Activated effector memory CD4-positive, alpha-beta T cell treated with anti-CD3 and anti-CD28 coated beads, Interleukin-2, amount 50 U/mL, for 16 hours (primary cell): ENCODE measurements around the gene CFTR.
"Not testable (repeated sequence)": the region's sequence is repeated elsewhere in the genome, so short reads cannot be mapped to it uniquely, and the experiment has no call there.

ENCODE experiments used
- DNase-seq: peaks from one replicate; pipeline ENCODE4 v3.0.0-alpha.2; 2020

The CFTR gene

DNA sequence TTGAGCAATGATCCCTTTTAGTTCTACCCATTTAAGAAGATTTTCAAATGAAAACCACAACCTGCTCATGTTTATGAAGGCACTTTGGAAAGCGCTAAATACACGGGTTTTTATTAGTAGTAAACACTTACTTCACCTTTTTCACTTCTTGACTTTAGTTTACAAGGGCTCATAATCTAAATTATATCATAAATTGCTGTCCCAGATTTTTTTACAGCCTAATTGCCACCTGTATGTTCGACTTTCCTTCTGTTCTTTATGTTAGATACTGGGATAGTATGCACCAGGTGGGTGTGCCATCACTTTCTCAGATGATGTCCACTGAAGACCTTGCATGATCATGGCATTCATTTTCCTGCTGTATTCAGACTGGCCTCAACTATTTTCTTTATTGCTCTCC lies 22.5 kb downstream of the CFTR start:
- DNase-seq: no peak

DNA sequence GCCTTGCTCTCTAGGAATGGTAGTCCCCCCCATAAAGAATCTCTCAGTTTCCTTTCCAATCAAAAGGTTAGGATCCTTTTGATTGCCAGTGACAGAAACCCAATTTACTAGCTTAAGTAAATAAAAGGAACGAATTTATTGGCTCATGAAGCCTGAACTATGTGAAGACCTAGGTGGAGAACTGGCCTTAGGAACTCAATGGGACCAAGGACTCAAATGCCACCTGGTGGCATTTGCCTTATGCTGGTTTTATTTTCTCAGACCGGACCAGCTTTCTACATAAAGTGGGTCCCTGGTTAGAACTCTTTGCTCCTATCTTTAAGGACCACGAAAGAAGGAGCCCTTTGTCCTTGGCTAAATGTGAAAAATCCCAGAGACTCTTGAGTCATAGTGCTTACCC lies 25.4 kb downstream of the CFTR start:
- DNase-seq: no peak

DNA sequence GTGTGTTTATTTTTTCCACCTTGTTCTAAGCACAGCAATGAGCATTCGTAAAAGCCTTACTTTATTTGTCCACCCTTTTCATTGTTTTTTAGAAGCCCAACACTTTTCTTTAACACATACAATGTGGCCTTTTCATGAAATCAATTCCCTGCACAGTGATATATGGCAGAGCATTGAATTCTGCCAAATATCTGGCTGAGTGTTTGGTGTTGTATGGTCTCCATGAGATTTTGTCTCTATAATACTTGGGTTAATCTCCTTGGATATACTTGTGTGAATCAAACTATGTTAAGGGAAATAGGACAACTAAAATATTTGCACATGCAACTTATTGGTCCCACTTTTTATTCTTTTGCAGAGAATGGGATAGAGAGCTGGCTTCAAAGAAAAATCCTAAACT lies 28.9 kb downstream of the CFTR start:
- DNase-seq: no peak

- not testable (repeated sequence) for DNase-seq
Observed at GRCh38 chr7:117517194-117517593, 37.4 kb downstream of the CFTR start.

GRCh38 chr7:117530390-117530789 lies 50.6 kb downstream of the CFTR start:
- no peak for DNase-seq

- no peak for DNase-seq
Observed at GRCh38 chr7:117531595-117532244, 51.9 kb downstream of the CFTR start.

GRCh38 chr7:117538053-117538452 lies 58.2 kb downstream of the CFTR start:
- DNase-seq: no peak

- no peak for DNase-seq
Observed at GRCh38 chr7:117544061-117544460, 64.2 kb downstream of the CFTR start.

DNA sequence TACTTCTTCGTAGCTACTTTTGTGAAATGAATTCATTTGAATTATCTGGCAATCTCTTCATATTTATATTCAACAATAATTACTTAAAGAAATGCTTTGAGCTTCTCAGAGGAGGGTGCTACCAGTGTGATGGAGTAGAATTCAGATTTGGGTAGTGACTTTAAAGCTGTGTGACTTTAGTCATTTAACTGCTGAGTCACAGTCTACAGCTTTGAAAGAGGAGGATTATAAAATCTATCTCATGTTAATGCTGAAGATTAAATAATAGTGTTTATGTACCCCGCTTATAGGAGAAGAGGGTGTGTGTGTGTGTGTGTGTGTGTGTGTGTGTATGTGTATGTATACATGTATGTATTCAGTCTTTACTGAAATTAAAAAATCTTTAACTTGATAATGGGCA lies 68.2 kb downstream of the CFTR start:
- DNase-seq: no peak

GRCh38 chr7:117550625-117551024 lies 70.8 kb downstream of the CFTR start:
- no peak for DNase-seq

DNA sequence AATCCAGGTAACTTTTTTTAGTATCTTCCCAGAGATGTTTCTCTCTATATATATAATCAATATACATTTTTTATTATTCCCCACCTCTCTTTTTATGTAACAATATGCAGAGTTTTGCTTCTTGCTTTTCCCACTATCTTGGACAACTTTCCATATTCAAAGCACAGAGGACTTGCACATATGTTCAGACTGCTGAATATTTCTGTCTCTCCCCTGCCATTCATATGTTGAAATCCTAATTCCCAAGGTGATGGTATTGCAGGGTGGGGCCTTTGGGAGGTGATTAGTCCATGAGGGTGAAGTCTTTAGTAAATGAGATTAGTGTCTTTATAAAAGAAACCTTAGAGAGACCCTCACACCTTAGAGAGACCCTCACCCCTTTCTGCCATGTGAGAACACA lies 72.8 kb downstream of the CFTR start:
- no peak for DNase-seq

- DNase-seq: no peak
Observed at GRCh38 chr7:117555260-117555659, 75.4 kb downstream of the CFTR start.

GRCh38 chr7:117559391-117559790 lies 79.6 kb downstream of the CFTR start:
- no peak for DNase-seq

GRCh38 chr7:117560030-117560429 lies 80.2 kb downstream of the CFTR start:
- no peak for DNase-seq

- DNase-seq: no peak
Observed at GRCh38 chr7:117562759-117563158, 82.9 kb downstream of the CFTR start.

DNA sequence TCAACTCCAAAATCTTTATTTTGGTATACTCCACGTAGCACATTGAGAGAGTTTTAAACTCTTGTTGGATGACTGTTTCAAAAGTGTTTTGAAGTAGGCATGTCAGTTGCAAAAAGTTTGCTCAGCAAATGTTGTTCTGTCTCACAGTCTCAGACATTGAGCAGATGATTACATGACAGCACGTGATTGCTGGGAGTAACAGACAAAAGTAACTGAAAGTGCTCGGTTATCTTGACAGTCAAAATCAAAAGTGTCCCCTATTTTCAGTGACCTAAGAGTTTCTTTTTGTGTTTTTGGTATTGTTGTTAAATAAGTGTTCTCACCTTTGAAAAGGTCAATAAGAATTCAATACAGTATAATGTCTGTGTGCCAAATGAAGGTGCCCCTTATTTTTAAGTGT lies 84.3 kb downstream of the CFTR start:
- no peak for DNase-seq

DNA sequence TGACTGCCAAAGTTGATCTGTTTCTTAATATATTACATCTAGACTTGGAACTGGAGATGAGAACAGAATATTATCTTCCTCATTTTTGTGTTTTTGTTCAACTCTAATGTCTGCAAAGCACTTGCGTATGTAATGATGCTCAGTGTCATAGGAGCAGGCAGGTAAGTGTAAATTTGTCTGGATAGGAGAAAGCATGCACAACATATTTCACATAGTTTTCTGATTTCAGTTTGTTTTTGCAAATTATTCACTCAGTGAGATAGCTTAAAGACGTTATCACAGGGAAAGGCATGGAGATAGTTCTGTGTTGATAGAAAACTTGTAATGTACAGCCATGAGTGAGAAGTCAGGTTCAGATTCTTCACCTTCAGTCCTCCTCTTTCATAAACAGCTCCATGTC lies 84.8 kb downstream of the CFTR start:
- no peak for DNase-seq

DNA sequence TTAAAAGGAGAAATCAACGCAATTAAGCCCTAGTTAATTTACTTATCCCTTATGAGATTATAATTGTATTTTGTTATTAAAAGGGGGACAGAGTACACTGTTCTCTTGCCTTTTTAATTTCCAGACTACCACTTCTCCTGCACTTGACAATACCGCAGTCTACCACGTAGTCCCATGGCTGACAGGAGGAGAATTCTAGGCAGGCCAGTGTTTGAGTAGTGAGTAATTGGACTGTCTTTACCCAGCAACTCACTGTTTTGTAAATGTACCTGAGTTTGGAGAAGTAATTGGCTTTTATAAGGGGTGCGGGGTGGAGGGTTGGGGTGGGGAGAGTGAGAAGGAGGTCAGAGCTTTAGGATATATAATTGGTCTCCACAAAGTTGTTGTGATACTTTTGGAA lies 85.4 kb downstream of the CFTR start:
- no peak for DNase-seq

DNA sequence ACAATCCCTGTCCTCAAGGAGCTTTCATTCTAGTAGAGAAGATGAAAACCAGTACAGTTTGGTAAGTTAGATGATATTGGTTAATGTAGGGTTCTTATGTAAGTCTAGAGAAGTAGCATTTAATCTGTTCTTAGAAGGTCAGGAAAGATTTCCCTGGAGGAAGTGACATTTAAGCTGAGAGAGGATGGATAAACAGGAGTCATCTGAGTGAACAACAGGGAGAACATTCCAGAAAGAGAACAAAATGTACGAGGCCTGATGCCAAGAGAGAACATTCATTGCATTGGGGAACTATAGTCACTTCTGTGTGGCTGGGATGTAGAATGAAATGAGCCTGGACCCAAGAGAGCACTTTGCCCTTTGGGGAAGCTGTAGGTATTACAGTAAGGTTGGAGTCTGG lies 88.0 kb downstream of the CFTR start:
- no peak for DNase-seq

- no peak for DNase-seq
Observed at GRCh38 chr7:117572856-117573620, 93.2 kb downstream of the CFTR start.

GRCh38 chr7:117581424-117581823 lies 101.6 kb downstream of the CFTR start:
- no peak for DNase-seq

GRCh38 chr7:117582219-117582704 lies 102.4 kb downstream of the CFTR start:
- no peak for DNase-seq

DNA sequence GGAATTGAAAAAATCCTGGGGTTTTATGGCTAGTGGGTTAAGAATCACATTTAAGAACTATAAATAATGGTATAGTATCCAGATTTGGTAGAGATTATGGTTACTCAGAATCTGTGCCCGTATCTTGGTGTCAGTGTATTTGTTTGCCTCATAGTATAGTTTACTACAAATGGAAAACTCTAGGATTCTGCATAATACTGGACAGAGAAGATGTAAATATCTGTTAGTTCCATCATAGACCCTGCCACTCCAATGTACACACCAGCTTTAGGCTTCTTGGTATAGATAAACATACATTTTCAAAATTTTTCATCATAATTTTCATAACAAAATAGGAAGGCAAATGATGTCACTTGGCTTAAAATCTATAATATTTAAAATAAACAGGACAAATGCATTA lies 108.1 kb downstream of the CFTR start:
- no peak for DNase-seq

DNA sequence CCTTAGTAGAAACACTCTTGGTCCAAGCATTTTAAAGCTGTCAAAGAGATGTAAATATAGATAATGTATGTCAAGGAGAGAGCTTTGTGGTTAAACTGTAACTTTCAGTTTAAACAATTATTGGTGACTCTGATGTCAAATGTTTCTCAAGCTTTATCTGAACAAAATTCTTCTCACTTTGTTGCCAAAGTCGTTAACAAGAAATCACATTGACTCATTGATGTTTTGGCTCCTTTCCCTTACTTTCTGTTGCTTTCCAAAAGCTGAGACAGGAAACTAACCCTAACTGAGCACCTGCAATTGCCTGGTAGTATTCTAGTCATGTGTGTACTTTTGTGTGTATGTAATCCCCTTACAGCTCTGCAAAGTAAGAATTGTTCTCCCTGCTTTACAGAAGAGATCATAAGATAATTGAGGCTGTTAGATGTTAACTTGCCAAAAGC lies 108.5 kb downstream of the CFTR start:
- DNase-seq: no peak

GRCh38 chr7:117590191-117590590 lies 110.4 kb downstream of the CFTR start:
- no peak for DNase-seq
